Lung (tissue), 12 donors: ENCODE results near the gene SP8. TPM values are rescaled to one million over a fixed set of nuclear protein-coding genes. Genes with fewer than 3 reads are reported as not detected.
"Not testable (repeated sequence)": the region's sequence is repeated elsewhere in the genome, so short reads cannot be mapped to it uniquely, and the experiment has no call there.

Source experiments
- ATAC-seq: fragments of 200-7000 bp; cut with Tn5 transposase; one replicate; pipeline ENCODE4 v1.9.1; 2020; ENCODE audit warnings: moderate number of reproducible peaks; ENCODE audit not compliant: insufficient read depth, low FRiP score
- DNase-seq, 3 donors: peaks; one replicate each; pipeline ENCODE4 v3.0.0-alpha.2; 2013 to 2017
- H3K27ac ChIP-seq, 2 donors: one replicate each; pipeline ENCODE4 v1.5.1; 2013; ENCODE audit warnings: mild to moderate bottlenecking in 2 of 2, moderate library complexity in 2 of 2, control low read depth in 1 of 2, inconsistent platforms in 1 of 2, low read depth in 1 of 2, low read length in 1 of 2
- H3K27me3 ChIP-seq, 3 donors: one replicate each; pipeline ENCODE4 v1.5.1; 2013; ENCODE audit warnings: low read length in 2 of 3; ENCODE audit not compliant: control insufficient read depth in 3 of 3, insufficient read depth in 3 of 3
- H3K36me3 ChIP-seq, 4 donors: one replicate each; pipeline ENCODE4 v1.5.1; 2013; ENCODE audit warnings: low read length in 4 of 4, mild to moderate bottlenecking in 1 of 4, moderate library complexity in 1 of 4; ENCODE audit not compliant: control insufficient read depth in 4 of 4, insufficient read depth in 4 of 4
- H3K4me1 ChIP-seq, 5 donors: one replicate each; pipeline ENCODE4 v1.5.1; 2013; ENCODE audit warnings: low read length in 5 of 5, mild to moderate bottlenecking in 2 of 5, moderate library complexity in 1 of 5; ENCODE audit not compliant: control insufficient read depth in 5 of 5, insufficient read depth in 5 of 5
- H3K4me3 ChIP-seq: one replicate; pipeline ENCODE4 v1.5.1; 2013; ENCODE audit warnings: mild to moderate bottlenecking, control low read depth, moderate library complexity
- H3K9ac ChIP-seq, 2 donors: one replicate each; pipeline ENCODE4 v1.5.1; 2013; ENCODE audit warnings: low read length in 2 of 2, control low read depth in 1 of 2; ENCODE audit not compliant: insufficient read depth in 1 of 2
- H3K9me3 ChIP-seq, 4 donors: one replicate each; pipeline ENCODE4 v1.5.1; 2013; ENCODE audit warnings: low read length in 3 of 4, mild to moderate bottlenecking in 1 of 4, moderate library complexity in 1 of 4; ENCODE audit not compliant: control insufficient read depth in 4 of 4, insufficient read depth in 3 of 4
- WGBS, 2 donors: extraction: QIAGEN DNeasy Blood & Tissue Kit; methylation state at CpG; one replicate each; pipeline ENCODE4 v1.1.7; 2013; 5-methylcytosine and 5-hydroxymethylcytosine counted together
- polyA plus RNA-seq, 2 donors: library from polyadenylated mRNA; stranded (reverse); fragments of 200-250 nt; gene quantifications; one replicate each; pipeline ENCODE4 v1.2.1, GENCODE V29; 2013
- total RNA-seq, 2 donors: library from RNA; depleted of rRNA in 1 of 2; stranded (reverse); fragments of >200 nt in 1 of 2; gene quantifications; one replicate each; pipeline ENCODE4 v1.2.1, GENCODE V29; 2014 to 2021
- TF ChIP-seq, protein P1 (sequence below): IDR thresholded peaks from 2 replicates; pipeline ENCODE4 v1.5.1; 2012; ENCODE audit warnings: mild to moderate bottlenecking; ENCODE audit errors: control extremely low read depth, extremely low read depth
- donor health status: control.
- donor health status: control.
- donor health status: Bipolar disorder and iron deficiency.
- donor health status: healthy.
- donor health status: DM: yes; HTN: yes; CAD: no.

The SP8 gene
- total and polyA plus RNA-seq, 4 donors = not detected

DNA sequence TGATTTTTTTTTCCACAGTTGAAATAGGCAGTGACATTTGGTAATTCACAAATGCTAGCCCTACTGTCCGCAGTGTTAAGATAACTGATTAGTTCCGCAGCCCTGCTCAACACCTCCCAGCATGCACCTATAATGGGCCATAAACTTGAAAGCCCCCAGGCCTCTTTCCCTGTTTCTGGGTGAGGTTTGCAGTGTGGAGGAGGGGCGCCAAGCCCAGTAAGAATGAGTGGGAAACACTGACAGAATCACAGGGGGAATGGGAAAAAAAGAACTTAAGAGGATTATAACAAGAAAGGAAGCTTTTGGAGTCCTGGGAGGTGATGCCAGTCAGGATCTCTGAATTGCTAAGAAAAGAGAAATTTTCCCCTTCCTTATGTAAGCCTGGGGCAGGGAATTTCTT, 39.6 kb upstream of the SP8 start:
- ATAC-seq = no peak
- Histone ChIP-seq H3K27ac (no peak overlapping the region), H3K27me3 (peaks cover 0 to 3% (median 0%) of the 10 kb centered on the region in 3 donors), H3K4me3 (no peak overlapping the region), H3K36me3 (no peaks in the 10 kb centered on the region), H3K9me3 (no peaks in the 10 kb centered on the region), H3K9ac (no peak overlapping the region), H3K4me1 (peaks cover 0 to 2% (median 0%) of the 10 kb centered on the region in 5 donors)
- TF ChIP-seq, protein P1, sequence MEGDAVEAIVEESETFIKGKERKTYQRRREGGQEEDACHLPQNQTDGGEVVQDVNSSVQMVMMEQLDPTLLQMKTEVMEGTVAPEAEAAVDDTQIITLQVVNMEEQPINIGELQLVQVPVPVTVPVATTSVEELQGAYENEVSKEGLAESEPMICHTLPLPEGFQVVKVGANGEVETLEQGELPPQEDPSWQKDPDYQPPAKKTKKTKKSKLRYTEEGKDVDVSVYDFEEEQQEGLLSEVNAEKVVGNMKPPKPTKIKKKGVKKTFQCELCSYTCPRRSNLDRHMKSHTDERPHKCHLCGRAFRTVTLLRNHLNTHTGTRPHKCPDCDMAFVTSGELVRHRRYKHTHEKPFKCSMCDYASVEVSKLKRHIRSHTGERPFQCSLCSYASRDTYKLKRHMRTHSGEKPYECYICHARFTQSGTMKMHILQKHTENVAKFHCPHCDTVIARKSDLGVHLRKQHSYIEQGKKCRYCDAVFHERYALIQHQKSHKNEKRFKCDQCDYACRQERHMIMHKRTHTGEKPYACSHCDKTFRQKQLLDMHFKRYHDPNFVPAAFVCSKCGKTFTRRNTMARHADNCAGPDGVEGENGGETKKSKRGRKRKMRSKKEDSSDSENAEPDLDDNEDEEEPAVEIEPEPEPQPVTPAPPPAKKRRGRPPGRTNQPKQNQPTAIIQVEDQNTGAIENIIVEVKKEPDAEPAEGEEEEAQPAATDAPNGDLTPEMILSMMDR = no peak
- no peak for DNase-seq
- 66 to 77% methylated on average over 3 of the region's 3 CpGs for WGBS, 2 donors

DNA sequence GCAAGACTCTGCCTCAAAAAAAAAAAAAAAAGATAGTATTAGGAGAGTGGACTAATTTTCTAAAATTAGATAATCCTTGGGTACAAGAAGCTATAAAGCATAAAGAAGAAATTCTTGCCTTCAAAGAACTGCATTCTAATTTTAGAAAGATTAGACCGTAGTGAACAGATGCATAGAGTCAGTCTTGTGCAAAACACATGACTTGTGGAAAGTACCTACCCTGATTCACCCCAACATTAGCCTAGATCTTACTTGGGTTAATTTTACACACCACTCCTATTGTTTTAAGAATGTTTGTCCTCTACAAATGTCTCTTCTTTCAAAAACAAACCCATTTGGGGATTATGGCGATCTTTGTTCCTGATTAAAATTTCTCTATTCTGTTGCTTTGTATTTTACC, 38.9 kb upstream of the SP8 start:
- TF ChIP-seq, protein P1 = no peak
- WGBS, 2 donors = 84 to 90% methylated on average over 2 of the region's 2 CpGs
- Histone ChIP-seq H3K27me3 (peaks cover 0 to 3% (median 0%) of the 10 kb centered on the region in 3 donors), H3K9me3 (no peaks in the 10 kb centered on the region), H3K9ac (no peak overlapping the region), H3K4me1 (no peaks in the 10 kb centered on the region), H3K36me3 (no peaks in the 10 kb centered on the region), H3K4me3 (no peak overlapping the region), H3K27ac (no peak overlapping the region)
- DNase-seq (no peak), ATAC-seq (no peak)

DNA sequence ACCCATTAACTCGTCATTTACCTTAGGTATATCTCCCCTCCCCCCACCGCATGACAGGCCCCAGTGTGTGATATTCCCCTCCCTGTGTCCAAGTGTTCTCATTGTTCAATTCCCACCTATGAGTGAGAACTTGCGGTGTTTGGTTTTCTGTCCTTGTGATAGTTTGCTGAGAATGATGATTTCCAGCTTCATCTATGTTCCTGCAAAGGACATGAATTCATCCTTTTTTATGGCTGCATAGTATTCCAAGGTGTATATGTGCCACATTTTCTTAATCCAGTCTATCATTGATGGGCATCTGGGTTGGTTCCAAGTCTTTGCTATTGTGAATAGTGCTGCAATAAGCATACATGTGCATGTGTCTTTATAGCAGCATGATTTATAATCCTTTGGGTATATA, 34.7 kb upstream of the SP8 start:
- not testable (repeated sequence) for H3K9ac ChIP-seq, ATAC-seq, DNase-seq, H3K36me3 ChIP-seq, H3K4me3 ChIP-seq, H3K4me1 ChIP-seq, H3K27me3 ChIP-seq, H3K27ac ChIP-seq, H3K9me3 ChIP-seq
- 91 to 97% methylated on average over 3 of the region's 3 CpGs for WGBS, 2 donors

DNA sequence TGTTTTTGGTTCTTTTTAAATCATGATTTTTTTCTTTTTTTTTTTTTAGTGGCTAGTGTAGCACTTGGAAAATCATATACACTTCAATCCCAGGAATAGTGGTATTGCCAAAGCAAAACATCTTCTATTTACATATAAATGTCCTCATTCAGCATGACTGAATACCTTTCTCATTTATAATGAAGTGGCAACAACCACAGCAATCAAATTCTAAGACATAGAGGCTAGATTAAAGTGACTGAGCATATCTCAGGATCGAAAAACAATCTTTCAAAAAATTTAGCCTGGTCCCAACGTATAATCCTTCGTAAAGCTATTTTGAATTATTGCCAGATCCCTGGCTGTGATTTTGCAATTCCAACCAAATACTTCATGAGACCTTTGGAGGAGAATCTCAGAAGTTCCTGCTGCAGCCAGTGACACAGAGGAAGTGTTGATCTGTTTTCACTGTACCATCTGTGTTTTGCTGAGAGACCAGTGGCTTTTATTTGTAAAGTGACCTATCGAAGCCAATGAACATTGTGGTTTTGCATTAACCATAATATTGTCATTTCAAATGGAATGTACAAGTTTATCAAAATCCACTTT, 29.8 kb upstream of the SP8 start:
- H3K27me3 ChIP-seq = no peaks in the 10 kb centered on the region
- H3K9ac ChIP-seq = no peak overlapping the region
- H3K4me1 ChIP-seq = peaks cover 0 to 6% (median 0%) of the 10 kb centered on the region in 5 donors
- peak in 2 of 3 donors; percentile 42 to 44 for DNase-seq
- TF ChIP-seq, protein P1 = no peak
- H3K36me3 ChIP-seq = no peaks in the 10 kb centered on the region
- no peak overlapping the region for H3K4me3 ChIP-seq
- WGBS, 2 donors = 29 to 60% methylated on average over 4 of the region's 4 CpGs
- no peak overlapping the region for H3K27ac ChIP-seq
- no peaks in the 10 kb centered on the region for H3K9me3 ChIP-seq
- ATAC-seq = no peak
